NCI-H446 treated with DMSO at 0.1 percent for 48 hours (cell line): ENCODE results near the gene GNAQ.
"Not testable (repeated sequence)": the region's sequence is repeated elsewhere in the genome, so short reads cannot be mapped to it uniquely, and the experiment has no call there.

ENCODE experiments used
- DNase-seq: peaks from one replicate; lab custom pipeline; 2025; lab: John Stamatoyannopoulos, UW

Gene GNAQ

GRCh38 chr9:77731008-77731698 is 300.5 kb downstream of the GNAQ start:
- no peak for DNase-seq

DNA sequence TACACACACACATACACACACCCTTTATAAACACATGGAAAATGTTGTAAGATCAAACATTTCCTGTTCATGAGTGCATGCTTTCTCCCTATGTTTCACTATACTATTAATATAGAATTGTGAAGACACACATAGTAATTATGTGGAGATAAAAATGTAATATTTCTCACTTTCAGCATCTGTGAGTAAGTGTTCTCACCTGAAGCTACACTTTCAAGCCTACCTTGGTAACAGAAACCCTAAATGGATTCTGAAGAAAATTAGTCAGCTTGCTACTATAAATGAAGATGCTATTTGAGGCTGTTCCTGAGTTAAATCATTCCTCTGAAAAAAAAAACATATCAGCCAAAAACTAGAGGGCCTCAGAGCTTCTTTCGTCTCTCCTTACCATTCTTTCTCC is 302.4 kb downstream of the GNAQ start:
- DNase-seq = no peak

- no peak for DNase-seq
These were observed 304.8 kb downstream of the GNAQ start for GRCh38 chr9:77726814-77727213.

DNA sequence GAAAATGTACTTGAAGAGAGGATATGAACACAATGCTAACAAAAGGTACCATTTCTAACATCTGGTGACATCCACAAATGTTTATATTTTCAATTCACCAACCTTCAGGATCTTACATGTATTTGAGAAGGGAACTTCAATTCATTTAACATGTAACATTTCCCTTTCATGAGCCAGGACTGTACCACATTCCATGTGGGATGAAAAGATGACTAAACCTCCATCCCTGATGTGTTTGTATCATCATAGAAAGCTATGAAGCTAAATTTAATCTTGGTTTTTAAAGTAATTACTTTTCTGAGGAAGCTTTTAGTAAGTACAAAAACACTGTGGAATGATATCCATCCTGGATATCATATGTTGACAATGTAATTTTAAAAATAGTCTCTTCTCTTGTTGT is 305.3 kb downstream of the GNAQ start:
- DNase-seq = no peak

DNA sequence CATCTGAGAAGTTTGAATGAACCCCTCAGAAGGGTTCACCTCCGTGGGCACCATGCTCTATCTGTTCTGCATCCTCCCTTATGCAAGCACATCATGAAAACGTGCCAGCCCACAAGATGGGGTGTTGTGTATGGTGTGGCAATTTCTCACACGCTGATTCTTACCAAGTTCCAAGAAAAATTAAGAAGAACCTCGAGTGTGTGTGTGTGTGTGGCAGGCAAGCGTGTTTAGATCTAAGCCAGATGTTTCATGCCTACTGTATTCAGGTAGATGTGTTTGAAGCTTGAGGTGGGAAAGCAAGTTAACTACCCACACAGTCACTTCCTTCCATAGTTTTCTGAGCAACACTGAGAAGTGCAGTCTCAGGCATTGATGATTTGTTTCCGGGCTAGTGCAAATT is 305.8 kb downstream of the GNAQ start:
- DNase-seq = no peak

DNA sequence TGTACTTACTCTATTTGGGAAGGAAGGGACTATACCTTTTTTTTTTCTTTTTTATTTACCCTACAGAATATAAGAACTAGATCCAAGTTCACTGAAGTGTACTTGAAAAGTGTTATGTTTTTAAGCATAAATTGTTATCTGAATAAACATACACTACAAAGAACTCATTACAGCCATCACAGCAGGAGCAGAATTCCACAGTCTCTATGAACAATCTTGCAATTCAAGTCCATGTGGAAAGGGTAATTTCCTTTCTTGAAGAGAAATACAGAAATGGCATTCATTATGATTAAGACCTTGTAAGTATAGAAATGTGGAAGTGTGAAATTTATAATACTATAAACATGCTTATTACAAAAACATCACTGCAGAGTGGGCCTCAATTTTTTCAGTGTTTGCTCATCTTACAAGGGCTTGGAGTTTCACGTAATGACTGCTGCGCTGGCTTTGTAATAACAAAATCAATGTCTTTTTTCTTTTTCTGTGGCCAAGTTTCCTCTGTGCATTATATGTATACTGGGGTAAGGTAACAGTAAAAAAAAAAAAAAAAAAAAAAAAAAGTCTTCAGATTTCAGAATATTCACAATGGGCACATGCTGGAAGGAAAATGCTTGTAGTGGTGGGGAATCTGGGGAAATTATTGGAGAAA is 306.4 kb downstream of the GNAQ start:
- DNase-seq = no peak

DNA sequence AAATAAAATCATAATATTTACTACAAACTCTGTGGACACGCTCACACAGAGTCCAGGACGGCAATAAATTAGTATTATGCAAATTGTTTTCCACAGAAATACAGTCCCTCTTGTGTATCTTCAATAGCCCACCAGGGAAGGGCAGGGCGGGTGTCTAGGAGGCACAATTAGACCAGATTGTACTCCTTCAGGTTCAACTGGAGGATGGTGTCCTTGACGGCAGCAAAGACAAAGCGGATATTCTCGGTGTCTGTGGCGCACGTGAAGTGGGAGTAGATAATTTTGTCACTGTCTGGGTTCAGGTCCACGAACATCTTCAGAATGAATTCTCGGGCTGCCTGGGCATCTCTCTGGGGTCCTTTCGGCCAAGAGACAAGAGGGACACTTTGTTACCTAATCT is 310.5 kb downstream of the GNAQ start:
- DNase-seq = not testable (repeated sequence)

- no peak for DNase-seq
These were observed 312.3 kb downstream of the GNAQ start for GRCh38 chr9:77719321-77719720.

GRCh38 chr9:77718298-77718640 is 313.3 kb downstream of the GNAQ start:
- DNase-seq = not testable (repeated sequence)

DNA sequence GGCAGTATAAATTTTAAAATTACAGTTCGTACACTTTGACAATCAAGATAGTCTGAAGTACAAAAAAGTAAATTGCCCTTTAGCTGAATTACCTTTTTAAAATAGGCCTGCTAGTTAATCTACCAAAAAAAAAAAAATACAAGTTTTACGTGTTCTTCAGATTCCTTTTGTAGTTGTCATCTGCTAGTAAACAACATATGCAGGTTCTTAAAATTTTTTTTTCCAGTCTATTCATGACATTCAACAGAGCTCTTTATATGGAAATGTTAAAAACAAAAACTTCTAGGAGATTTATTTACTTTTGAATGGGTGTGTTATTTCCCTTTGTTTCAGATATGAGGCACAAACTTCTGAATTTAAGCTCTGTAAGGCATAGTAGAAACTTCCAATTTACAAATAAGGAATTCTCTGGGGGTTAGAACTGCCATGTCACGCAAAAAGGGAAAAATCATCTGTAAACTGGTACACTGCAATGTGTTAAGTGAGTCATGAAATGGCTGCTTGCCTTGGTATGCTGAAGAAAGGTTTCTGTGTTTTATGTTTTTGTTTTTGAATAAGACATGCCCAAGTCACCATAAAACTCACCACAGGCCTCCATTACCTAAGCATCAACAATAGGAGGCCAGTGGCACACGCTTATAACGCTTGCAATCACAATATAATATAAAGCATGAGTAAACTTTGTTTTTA is 313.9 kb downstream of the GNAQ start:
- not testable (repeated sequence) for DNase-seq

DNA sequence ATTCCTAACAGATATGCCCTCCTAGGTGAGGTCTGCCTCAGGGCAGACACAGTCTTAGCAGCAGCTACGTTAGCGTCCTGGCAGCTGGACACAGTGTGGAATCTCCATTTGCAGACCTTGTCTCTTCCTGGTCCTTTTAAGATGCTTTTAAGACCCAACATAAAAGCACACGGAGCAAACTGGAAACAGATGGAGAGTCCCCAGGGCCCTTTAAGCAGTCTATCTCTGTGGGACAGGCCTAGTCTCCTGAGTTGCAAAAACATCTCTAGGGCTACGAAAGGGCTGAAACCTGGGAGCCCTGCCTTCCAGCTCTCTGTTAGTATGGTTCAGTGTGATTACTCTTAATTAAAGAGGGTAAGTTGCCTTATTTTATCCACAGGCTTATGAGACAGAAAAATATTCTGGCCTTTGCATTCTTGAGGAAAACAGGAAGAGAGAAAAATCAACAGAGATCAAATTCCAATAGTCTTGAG is 317.5 kb downstream of the GNAQ start:
- no peak for DNase-seq

DNA sequence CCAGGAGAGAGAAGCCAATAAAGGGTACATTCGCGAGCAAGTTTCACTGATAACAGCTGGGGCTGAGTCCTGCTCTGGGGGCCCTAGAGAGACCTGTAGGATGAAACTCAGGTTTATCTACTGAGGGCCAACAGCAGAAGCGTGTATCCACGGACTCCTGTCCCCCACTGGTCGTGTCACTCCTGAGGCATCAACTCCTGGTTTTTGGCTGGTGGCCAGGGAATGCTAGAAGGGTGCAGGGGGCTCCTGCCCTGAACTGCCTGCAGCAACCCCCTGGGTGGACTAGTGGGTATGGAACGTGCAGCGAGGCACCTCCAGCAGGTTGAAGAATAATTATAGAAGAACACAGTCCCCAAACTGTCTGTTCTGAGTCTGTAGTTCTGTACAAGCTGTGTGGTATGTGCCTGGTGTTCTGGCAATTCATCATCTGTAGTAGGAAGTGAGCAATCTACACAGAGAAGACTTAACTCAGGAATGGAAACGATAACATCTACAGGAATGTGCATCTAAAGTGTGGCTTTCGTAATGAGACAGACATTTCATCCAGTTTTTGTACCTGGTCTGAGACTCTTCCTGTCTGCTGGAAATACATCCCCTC is 319.0 kb downstream of the GNAQ start:
- no peak for DNase-seq

- DNase-seq = no peak
These were observed 320.5 kb downstream of the GNAQ start for GRCh38 chr9:77710965-77711648.

GRCh38 chr9:77710316-77710715 is 321.3 kb downstream of the GNAQ start:
- no peak for DNase-seq

GRCh38 chr9:77708064-77708815 is 323.4 kb downstream of the GNAQ start:
- no peak for DNase-seq

- peak; percentile 5 for DNase-seq
These were observed 324.1 kb downstream of the GNAQ start for GRCh38 chr9:77707383-77708063.

DNA sequence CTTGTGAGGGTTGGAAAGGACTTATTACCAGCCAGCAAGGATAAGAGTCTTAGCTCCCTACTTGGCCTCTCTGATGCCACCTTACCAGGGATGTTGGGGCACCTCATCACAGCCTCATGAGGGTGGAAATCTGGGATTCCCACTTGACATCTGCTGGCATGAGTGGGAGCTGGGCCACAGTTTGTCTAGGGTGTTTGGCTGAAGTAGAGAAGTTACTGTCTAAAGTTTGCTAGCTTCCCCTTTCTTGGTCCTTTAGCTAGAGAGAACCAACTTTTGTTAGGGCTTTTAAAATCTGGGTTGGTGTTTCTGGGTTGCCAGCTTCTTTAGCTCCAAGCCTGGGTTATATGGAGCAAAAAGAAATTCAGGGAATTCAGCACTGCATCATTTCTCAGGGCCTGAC is 326.0 kb downstream of the GNAQ start:
- DNase-seq = no peak

- DNase-seq = not testable (repeated sequence)
These were observed 328.9 kb downstream of the GNAQ start for GRCh38 chr9:77702521-77703390.

- no peak for DNase-seq
These were observed 334.2 kb downstream of the GNAQ start for GRCh38 chr9:77697238-77697984.
